GM12878 (cell line): Measurements from ENCODE around the gene CDKL1. TPM values are rescaled to one million over a fixed set of nuclear protein-coding genes. Genes with fewer than 3 reads are reported as not detected.

ENCODE experiments used
- ATF7 ChIP-seq: fragments of 450-650 bp; IDR thresholded peaks from 2 replicates; pipeline ENCODE4 v1.6.1; 2016; ENCODE audit warnings: low read depth, mild to moderate bottlenecking
- BHLHE40 ChIP-seq, 2 experiments: fragments of 450-650 bp in 1 of 2; IDR thresholded peaks; 2 replicates each; pipeline ENCODE4 v1.6.1; 2011 to 2017; ENCODE audit warnings: low read depth in 2 of 2, borderline replicate concordance in 1 of 2, improper control_type of control experiment in 1 of 2, low read length in 1 of 2, mild to moderate bottlenecking in 1 of 2
- BMI1 ChIP-seq: fragments of 450-650 bp; IDR thresholded peaks from 2 replicates; pipeline ENCODE4 v1.6.1; 2016; ENCODE audit warnings: mild to moderate bottlenecking, moderate library complexity, borderline replicate concordance
- E2F4 ChIP-seq: IDR thresholded peaks from 2 replicates; pipeline ENCODE4 v1.6.1; 2012; ENCODE audit warnings: low read depth, low read length, improper control_type of control experiment
- HSF1 ChIP-seq: fragments of 150-350 bp; IDR thresholded peaks from 2 replicates; pipeline ENCODE4 v1.6.1; 2014; ENCODE audit warnings: mild to moderate bottlenecking, low read depth, low read length
- IRF5 ChIP-seq: fragments of 450-650 bp; IDR thresholded peaks from 2 replicates; pipeline ENCODE4 v1.6.1; 2017; ENCODE audit warnings: borderline replicate concordance
- MXI1 ChIP-seq: fragments of 150-350 bp; IDR thresholded peaks from 2 replicates; pipeline ENCODE4 v1.6.1; 2011; ENCODE audit warnings: low read depth, mild to moderate bottlenecking, inconsistent platforms, low read length, improper control_type of control experiment
- NBN ChIP-seq: fragments of 450-650 bp; IDR thresholded peaks from 2 replicates; pipeline ENCODE4 v1.6.1; 2016
- NFYB ChIP-seq: IDR thresholded peaks from 2 replicates; pipeline ENCODE4 v1.6.1; 2011; ENCODE audit warnings: low read depth, mild to moderate bottlenecking, low read length, improper control_type of control experiment, moderate library complexity; ENCODE audit not compliant: insufficient read depth
- NR2F1 ChIP-seq: fragments of 450-650 bp; conservative IDR thresholded peaks from 2 replicates; pipeline ENCODE4 v1.6.1; 2017; ENCODE audit warnings: mild to moderate bottlenecking
- PAX5 ChIP-seq: IDR thresholded peaks from 2 replicates; pipeline ENCODE4 v1.6.1; 2011; ENCODE audit warnings: low read depth, low read length, borderline replicate concordance
- POLR2AphosphoS5 ChIP-seq: IDR thresholded peaks from 2 replicates; pipeline ENCODE4 v1.6.1; 2011; ENCODE audit warnings: mild to moderate bottlenecking, low read length, inconsistent platforms
- RAD51 ChIP-seq: fragments of 450-650 bp; IDR thresholded peaks from 2 replicates; pipeline ENCODE4 v1.6.1; 2016; ENCODE audit warnings: moderate library complexity, mild to moderate bottlenecking, inconsistent platforms
- RCOR1 ChIP-seq: conservative IDR thresholded peaks from 2 replicates; pipeline ENCODE4 v1.6.1; 2012; ENCODE audit warnings: low read depth, low read length, improper control_type of control experiment
- RFX5 ChIP-seq: IDR thresholded peaks from 2 replicates; pipeline ENCODE4 v1.6.1; 2011; ENCODE audit warnings: low read depth, low read length, improper control_type of control experiment
- SKIL ChIP-seq: fragments of 450-650 bp; IDR thresholded peaks from 2 replicates; pipeline ENCODE4 v1.6.1; 2017; ENCODE audit warnings: mild to moderate bottlenecking, low read depth, inconsistent platforms; ENCODE audit not compliant: poor library complexity, severe bottlenecking
- SMAD1 ChIP-seq: fragments of 450-650 bp; IDR thresholded peaks from 2 replicates; pipeline ENCODE4 v1.6.1; 2018; ENCODE audit warnings: mild to moderate bottlenecking, low read depth; ENCODE audit not compliant: partially characterized antibody
- SMAD5 ChIP-seq: IDR thresholded peaks from 2 replicates; pipeline ENCODE4 v1.6.1; 2016; ENCODE audit warnings: antibody characterized with exemption, low read depth
- TARDBP ChIP-seq: IDR thresholded peaks from 2 replicates; pipeline ENCODE4 v1.6.1; 2016; ENCODE audit warnings: borderline replicate concordance
- USF2 ChIP-seq: IDR thresholded peaks from 2 replicates; pipeline ENCODE4 v1.6.1; 2011; ENCODE audit warnings: low read depth, low read length, improper control_type of control experiment, borderline replicate concordance
- YBX1 ChIP-seq: fragments of 450-650 bp; IDR thresholded peaks from 2 replicates; pipeline ENCODE4 v1.6.1; 2016; ENCODE audit warnings: antibody characterized with exemption
- YY1 ChIP-seq: IDR thresholded peaks from 2 replicates; pipeline ENCODE4 v1.6.1; 2011; ENCODE audit warnings: low read depth, mild to moderate bottlenecking, low read length
- ZBED1 ChIP-seq: IDR thresholded peaks from 2 replicates; pipeline ENCODE4 v1.6.1; 2016; ENCODE audit warnings: borderline replicate concordance
- ZNF207 ChIP-seq: fragments of 450-650 bp; IDR thresholded peaks from 2 replicates; pipeline ENCODE4 v1.6.1; 2014; ENCODE audit warnings: antibody characterized with exemption, mild to moderate bottlenecking, borderline replicate concordance
- ZNF384 ChIP-seq: IDR thresholded peaks from 2 replicates; pipeline ENCODE4 v1.6.1; 2012; ENCODE audit warnings: low read depth, mild to moderate bottlenecking, low read length, improper control_type of control experiment, borderline replicate concordance
- polyA plus RNA-seq, 11 experiments: library from polyadenylated mRNA; depleted of rRNA in 4 of 11; unstranded in 6 of 11; stranded (reverse) in 5 of 11; fragments of >200 nt; fragmentation: Nextera tagmentation in 4 of 11; fragmentation: Illumina TruSeq in 1 of 11; extraction: Ambion mirVana in 4 of 11; extraction: Trizol in 1 of 11; gene quantifications; 1 replicate in 1 of 11; 2 replicates in 10 of 11; pipeline versions ENCODE4 v1.2.1 to v1.2.3, GENCODE V29; 2011 to 2016; ENCODE audit warnings: inconsistent platforms in 2 of 11, missing spikeins in 2 of 11, low read depth in 1 of 11
- total RNA-seq, 4 experiments: library from RNA; depleted of rRNA in 3 of 4; stranded (reverse); fragments of >200 nt in 3 of 4; fragmentation: Illumina TruSeq in 1 of 4; extraction: Trizol in 1 of 4; gene quantifications; 2 replicates each; pipeline versions ENCODE4 v1.2.1 to v1.2.3, GENCODE V29; 2013 to 2021

CDKL1 gene
- total and polyA plus RNA-seq, 10 of the 15 experiments (the other 5 are each of a cell fraction or from before 2014, with no cell fraction given): 9.0 to 19.0 (median 11.1) TPM

- TF ChIP-seq ATF7: peak; percentile 24; the same call in 1 of the 2 replicates
- TF ChIP-seq NFYB: no peak
- TF ChIP-seq RCOR1: no peak
- TF ChIP-seq E2F4: no peak
- TF ChIP-seq ZNF384: no peak
- TF ChIP-seq SKIL: peak; percentile 33
- TF ChIP-seq IRF5: no peak
- TF ChIP-seq NBN: no peak
- TF ChIP-seq RAD51: no peak
- 0 out of 2 replicates have a peak, but pooled peaks have one; percentile 12 for TF ChIP-seq PAX5
- TF ChIP-seq ZBED1: no peak
- TF ChIP-seq SMAD1: no peak
- no peak for TF ChIP-seq BMI1
- TF ChIP-seq USF2: no peak
- 0 out of 2 replicates have a peak, but pooled peaks have one; percentile 26 for TF ChIP-seq ZNF207
- peak in 1 of 2 experiments; percentile 55; a peak in 2 of 4 replicates for TF ChIP-seq BHLHE40 (IDR thresholded peaks at IDR 0.05; ENCODE audit: borderline replicate concordance in 1 of 2, low read depth in 2 of 2, low read length in 1 of 2)
- TF ChIP-seq RFX5: no peak
- no peak for TF ChIP-seq SMAD5
- peak; percentile 55; the same call in 1 of the 2 replicates for TF ChIP-seq POLR2AphosphoS5
- no peak for TF ChIP-seq HSF1
- no peak for TF ChIP-seq YBX1
- no peak for TF ChIP-seq NR2F1
- TF ChIP-seq TARDBP: no peak
- no peak for TF ChIP-seq MXI1
- no peak for TF ChIP-seq YY1
Observed at GRCh38 chr14:50363714-50364111, 33.0 kb downstream of the CDKL1 start (continued).
